SW 1271 (cell line): Measurements from ENCODE around the gene GMDS.

Experiments used
- DNase-seq, 2 experiments: peaks; one replicate each; lab custom pipeline; 2025; lab: John Stamatoyannopoulos, UW

GMDS gene

GRCh38 chr6:1987640-1988039 is 257.8 kb downstream of the GMDS start:
- no peak for DNase-seq

GRCh38 chr6:1986454-1987243 is 258.8 kb downstream of the GMDS start:
- DNase-seq, result no peak

GRCh38 chr6:1984346-1984994 is 260.9 kb downstream of the GMDS start:
- no peak for DNase-seq

- no peak for DNase-seq
Observed at GRCh38 chr6:1983850-1984249, 261.6 kb downstream of the GMDS start.

- no peak for DNase-seq
Observed at GRCh38 chr6:1972962-1973361, 272.4 kb downstream of the GMDS start.

GRCh38 chr6:1971612-1972011 is 273.8 kb downstream of the GMDS start:
- DNase-seq, result no peak

GRCh38 chr6:1970151-1970561 is 275.2 kb downstream of the GMDS start:
- no peak for DNase-seq

GRCh38 chr6:1966713-1967112 is 278.7 kb downstream of the GMDS start:
- DNase-seq, result no peak

GRCh38 chr6:1965596-1966224 is 279.7 kb downstream of the GMDS start:
- DNase-seq, result no peak

GRCh38 chr6:1963596-1963995 is 281.8 kb downstream of the GMDS start:
- no peak for DNase-seq

- no peak for DNase-seq
Observed at GRCh38 chr6:1962201-1962600, 283.2 kb downstream of the GMDS start.

- no peak for DNase-seq
Observed at GRCh38 chr6:1960486-1961142, 284.8 kb downstream of the GMDS start.

- DNase-seq, result no peak
Observed at GRCh38 chr6:1958257-1958656, 287.1 kb downstream of the GMDS start.

GRCh38 chr6:1957746-1958145 is 287.7 kb downstream of the GMDS start:
- DNase-seq, result no peak

GRCh38 chr6:1952740-1953360 is 292.6 kb downstream of the GMDS start:
- DNase-seq, result no peak

GRCh38 chr6:1950631-1951030 is 294.8 kb downstream of the GMDS start:
- DNase-seq, result no peak

- no peak for DNase-seq
Observed at GRCh38 chr6:1949538-1949937, 295.9 kb downstream of the GMDS start.

- DNase-seq, result no peak
Observed at GRCh38 chr6:1947922-1948321, 297.5 kb downstream of the GMDS start.

GRCh38 chr6:1946583-1946982 is 298.8 kb downstream of the GMDS start:
- no peak for DNase-seq

GRCh38 chr6:1945235-1945832 is 300.1 kb downstream of the GMDS start:
- DNase-seq, result no peak

- DNase-seq, result no peak
Observed at GRCh38 chr6:1942834-1943233, 302.6 kb downstream of the GMDS start.

GRCh38 chr6:1941534-1941933 is 303.9 kb downstream of the GMDS start:
- DNase-seq, result no peak
